GM12878 (cell line): Measurements from ENCODE around the gene ADGRD1.

Source experiments
- CHD2 ChIP-seq: IDR thresholded peaks from 2 replicates; pipeline ENCODE4 v1.6.1; 2011; ENCODE audit warnings: low read depth, low read length, improper control_type of control experiment, borderline replicate concordance
- EZH2 ChIP-seq: IDR thresholded peaks from 2 replicates; pipeline ENCODE4 v1.6.1; 2012; ENCODE audit warnings: low read depth, mild to moderate bottlenecking, control low read depth, inconsistent platforms, low read length, borderline replicate concordance; ENCODE audit not compliant: control insufficient read depth
- POLR2A ChIP-seq: IDR thresholded peaks from 2 replicates; pipeline ENCODE4 v1.6.1; 2011; ENCODE audit warnings: low read depth, mild to moderate bottlenecking, low read length
- SREBF1 ChIP-seq: IDR thresholded peaks from 2 replicates; pipeline ENCODE4 v1.6.1; 2012; ENCODE audit warnings: mild to moderate bottlenecking, low read length
- ZBTB11 ChIP-seq: fragments of 450-650 bp; formaldehyde crosslinking; IDR thresholded peaks from 2 replicates; pipeline ENCODE4 v1.5.0; 2022; ENCODE audit warnings: mild to moderate bottlenecking, missing genetic modification characterization

GRCh38 chr12:131103669-131104462 lies 150.2 kb downstream of the ADGRD1 start:
- TF ChIP-seq CHD2, result no peak
- no peak for TF ChIP-seq SREBF1
- TF ChIP-seq ZBTB11, result no peak
- no peak for TF ChIP-seq POLR2A
- no peak for TF ChIP-seq EZH2
